DMS 273 treated with DMSO at 0.1 percent for 48 hours (cell line): ENCODE results near the gene MFSD2B.
"Not testable (repeated sequence)": the region's sequence is repeated elsewhere in the genome, so short reads cannot be mapped to it uniquely, and the experiment has no call there.

Source experiments
- DNase-seq: peaks from one replicate; lab custom pipeline; 2025; lab: John Stamatoyannopoulos, UW

Gene MFSD2B, protein sequence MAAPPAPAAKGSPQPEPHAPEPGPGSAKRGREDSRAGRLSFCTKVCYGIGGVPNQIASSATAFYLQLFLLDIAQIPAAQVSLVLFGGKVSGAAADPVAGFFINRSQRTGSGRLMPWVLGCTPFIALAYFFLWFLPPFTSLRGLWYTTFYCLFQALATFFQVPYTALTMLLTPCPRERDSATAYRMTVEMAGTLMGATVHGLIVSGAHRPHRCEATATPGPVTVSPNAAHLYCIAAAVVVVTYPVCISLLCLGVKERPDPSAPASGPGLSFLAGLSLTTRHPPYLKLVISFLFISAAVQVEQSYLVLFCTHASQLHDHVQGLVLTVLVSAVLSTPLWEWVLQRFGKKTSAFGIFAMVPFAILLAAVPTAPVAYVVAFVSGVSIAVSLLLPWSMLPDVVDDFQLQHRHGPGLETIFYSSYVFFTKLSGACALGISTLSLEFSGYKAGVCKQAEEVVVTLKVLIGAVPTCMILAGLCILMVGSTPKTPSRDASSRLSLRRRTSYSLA

DNA sequence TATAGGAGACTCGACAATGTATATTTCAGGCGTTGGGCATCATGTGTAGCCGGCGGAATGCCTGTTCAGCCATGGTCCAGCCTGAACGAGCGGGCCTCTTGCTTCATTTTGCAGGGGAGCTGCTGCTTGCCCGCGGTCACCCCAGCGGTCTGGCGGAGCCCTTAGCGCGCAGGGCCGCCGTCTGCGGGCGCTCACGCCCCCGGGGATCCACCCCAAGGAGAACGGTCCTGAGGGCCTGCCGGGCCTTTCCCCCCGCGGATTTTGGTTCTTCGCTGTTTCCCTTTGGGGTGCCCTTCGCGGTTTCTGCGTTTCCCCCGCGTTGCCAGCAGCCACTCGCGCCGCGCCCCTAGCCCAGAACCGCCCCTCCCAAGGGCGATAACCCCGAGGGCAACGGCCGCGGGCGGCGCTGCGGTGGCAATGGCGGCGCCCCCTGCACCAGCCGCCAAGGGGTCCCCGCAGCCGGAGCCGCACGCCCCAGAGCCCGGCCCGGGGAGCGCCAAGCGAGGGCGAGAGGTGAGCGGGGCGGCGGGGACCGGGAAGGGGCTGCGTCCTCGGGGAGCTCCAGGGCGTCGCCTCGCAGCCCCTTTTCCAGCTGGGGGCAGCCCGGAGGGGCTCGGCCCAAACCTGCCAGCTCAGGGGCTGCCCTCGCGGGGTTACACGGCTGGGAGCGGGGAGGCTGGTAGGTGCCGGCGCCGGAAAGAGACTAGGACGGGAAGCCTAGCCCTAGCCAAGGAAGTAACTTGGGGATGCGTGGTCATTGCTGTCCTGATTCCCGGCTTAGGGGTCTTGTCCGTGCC is at the start of gene MFSD2B:
TSS of gene MFSD2B (plus strand) at position 406 of the 797 bp plus-strand sequence. CDS start at position 418, 12 bp downstream.
- no peak for DNase-seq

DNA sequence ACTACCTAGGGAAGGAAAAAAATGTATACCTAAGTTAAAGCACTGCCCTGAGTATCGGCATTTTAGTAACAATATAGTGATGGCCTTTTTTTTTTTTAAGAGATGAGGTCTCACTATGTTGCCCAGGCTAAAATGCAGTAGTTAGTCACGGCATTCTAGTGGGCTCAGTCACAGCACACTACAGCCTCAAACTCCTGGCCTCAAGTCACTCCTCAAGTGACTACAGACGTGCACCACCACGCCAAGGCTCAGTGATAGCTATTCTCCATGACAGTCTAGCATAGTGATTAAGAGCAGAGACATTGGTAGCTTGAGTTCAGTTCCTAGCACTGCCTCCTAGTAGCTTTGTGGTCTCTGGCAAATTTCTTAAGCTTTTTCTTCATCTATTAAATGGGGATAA is 42.0 kb upstream of the MFSD2B start:
- no peak for DNase-seq

- DNase-seq = no peak
Observed at GRCh38 chr2:23976883-23977282, 33.0 kb upstream of the MFSD2B start.

DNA sequence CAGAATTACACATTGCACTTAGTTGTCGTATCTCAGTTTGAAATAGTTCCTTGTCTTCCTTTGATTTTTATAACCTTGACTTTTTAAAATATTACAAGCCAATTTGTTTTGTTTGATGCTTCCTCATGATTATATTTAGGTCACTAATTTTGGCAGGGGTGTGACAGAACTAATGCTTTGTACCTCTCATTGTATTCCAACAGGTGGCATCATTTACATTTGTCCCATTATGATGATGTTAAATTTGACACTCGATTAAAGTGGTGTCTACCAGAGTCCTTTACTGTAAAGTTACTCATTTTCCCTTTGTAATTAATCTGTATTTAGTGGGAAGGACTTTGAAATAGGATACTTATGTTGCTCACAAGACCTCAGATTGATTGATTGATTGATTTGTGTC is 21.5 kb upstream of the MFSD2B start:
- DNase-seq = no peak

GRCh38 chr2:23992931-23993330 is 17.0 kb upstream of the MFSD2B start:
- DNase-seq = no peak

- DNase-seq = no peak
Observed at GRCh38 chr2:23993736-23994269, 16.1 kb upstream of the MFSD2B start.

- DNase-seq = no peak
Observed at GRCh38 chr2:23994567-23994966, 15.3 kb upstream of the MFSD2B start.

DNA sequence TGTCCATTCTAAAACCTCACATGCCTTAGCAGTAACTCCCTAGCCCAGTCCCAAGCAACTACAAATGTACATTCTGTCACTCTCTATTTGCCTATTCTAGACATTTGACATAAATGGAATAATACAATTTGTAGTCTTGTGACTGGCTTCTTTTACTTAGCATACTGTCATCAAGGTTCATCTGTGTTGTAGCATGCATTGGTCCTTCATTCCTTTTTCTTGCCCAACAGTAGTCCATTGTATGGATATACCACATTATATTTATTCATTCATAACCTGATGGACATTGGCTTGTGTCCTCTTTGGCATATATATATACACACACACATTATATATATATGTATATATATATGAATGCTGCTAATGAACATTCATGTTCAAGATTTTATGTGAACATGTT is 2.2 kb upstream of the MFSD2B start:
- no peak for DNase-seq

GRCh38 chr2:24008672-24009366 is 1.1 kb upstream of the MFSD2B start:
- DNase-seq = no peak

DNA sequence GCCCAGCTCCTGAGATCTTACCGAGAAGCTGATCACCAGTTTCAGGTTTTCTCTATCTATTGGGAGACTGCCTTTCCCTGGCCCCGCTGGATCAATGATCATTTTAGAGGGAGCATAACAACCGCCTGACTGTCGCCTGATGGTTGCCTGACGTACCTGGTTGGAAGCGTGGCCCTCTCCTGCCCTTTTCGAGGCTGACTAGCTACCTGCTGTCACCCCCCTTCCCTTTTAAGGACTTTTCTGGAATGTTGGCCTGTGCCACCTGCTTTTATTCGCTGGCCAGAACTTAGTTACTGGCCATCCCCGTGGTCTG is 562 bp upstream of the MFSD2B start:
- no peak for DNase-seq

DNA sequence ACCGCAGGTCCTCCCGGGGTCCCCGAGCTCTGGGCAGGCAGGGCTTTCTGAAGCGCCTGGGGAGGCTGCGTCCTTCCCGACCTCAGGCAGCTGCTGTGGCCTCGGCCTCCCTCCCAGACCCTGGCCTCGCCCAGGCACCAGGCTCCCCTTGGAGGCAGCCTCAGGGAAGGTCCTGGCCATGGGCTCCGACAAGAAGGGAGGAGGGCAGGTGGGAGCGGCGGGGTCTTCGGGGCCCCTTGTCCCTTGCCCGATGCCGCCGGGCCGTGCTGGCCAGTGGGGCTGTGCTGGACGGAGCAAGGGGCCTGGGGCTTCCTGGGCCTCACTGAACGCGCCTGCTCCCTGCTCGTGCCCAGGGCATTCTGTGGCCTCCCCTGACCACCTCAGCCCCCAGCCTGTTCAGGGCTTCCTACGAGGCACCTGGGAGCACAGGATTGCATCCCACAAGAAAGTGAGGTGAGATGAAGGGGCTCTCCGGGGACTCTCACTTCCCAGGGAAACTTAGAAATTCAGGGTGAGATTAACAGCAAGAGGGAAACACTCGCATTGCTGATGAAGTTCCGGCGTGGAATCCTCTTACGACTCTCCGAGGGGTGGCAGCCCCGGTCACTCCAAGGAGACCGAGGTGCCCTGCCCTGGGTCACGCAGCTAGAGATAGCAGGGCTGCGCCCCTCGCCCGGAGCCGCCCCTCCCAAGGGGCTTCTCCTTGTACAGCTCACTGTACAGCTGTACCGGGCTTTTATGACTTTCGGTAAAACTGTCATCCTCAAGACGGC is 778 bp downstream of the MFSD2B start:
- DNase-seq = no peak

GRCh38 chr2:24011250-24012104 is 1.6 kb downstream of the MFSD2B start:
- DNase-seq = no peak

DNA sequence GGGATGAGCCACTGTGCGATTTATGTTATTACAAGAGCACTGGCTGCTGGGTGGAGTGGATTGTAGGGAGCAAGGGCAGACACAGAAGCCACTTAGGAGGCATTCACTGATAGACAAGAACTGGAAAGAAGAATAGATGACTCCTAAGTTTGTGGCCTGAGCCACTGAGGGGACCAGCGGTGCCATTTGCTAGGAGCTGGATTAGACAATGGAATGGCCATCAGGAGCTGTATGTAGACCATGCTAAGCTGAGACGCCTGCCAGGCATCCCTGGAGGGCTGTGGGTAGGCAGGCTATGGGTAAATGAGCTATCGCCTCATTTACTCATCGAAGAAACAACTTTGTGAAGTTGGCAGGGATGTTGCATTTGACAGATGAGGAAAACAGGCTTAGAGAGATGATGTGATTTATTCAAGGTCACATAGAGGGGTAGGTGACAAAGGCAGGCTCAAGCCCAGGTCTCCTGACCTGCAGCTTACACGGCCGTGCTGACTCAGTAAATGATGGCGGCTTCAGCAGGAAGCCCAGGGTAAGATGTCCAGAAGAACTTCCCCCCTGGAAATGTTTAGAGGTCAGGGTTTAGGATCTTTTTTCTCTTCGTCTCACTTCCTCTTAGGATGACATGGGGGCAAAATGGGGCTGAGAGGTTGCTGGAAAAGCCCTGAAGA is 2.8 kb downstream of the MFSD2B start:
- DNase-seq = no peak

DNA sequence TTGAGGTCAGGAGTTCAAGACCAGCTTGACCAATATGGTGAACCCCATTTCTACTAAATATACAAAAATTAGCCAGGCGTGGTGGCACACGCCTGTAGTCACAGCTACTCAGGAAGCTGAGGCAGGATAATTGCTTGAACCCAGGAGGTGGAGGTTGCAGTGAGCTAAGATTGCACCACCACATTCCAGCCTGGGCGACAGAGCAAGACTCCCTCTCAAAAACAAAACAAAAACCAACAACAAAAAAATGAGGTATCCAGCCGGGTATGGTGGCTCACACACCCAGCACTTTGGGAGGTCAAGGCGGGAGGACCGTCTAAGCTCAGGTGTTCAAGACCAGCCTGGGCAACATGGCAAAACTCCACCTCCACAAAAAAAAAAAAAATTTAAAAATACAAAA is 5.0 kb downstream of the MFSD2B start:
- not testable (repeated sequence) for DNase-seq

- no peak for DNase-seq
Observed at GRCh38 chr2:24015562-24016375, 5.9 kb downstream of the MFSD2B start.

GRCh38 chr2:24016376-24016761 is 6.5 kb downstream of the MFSD2B start:
- DNase-seq = no peak

DNA sequence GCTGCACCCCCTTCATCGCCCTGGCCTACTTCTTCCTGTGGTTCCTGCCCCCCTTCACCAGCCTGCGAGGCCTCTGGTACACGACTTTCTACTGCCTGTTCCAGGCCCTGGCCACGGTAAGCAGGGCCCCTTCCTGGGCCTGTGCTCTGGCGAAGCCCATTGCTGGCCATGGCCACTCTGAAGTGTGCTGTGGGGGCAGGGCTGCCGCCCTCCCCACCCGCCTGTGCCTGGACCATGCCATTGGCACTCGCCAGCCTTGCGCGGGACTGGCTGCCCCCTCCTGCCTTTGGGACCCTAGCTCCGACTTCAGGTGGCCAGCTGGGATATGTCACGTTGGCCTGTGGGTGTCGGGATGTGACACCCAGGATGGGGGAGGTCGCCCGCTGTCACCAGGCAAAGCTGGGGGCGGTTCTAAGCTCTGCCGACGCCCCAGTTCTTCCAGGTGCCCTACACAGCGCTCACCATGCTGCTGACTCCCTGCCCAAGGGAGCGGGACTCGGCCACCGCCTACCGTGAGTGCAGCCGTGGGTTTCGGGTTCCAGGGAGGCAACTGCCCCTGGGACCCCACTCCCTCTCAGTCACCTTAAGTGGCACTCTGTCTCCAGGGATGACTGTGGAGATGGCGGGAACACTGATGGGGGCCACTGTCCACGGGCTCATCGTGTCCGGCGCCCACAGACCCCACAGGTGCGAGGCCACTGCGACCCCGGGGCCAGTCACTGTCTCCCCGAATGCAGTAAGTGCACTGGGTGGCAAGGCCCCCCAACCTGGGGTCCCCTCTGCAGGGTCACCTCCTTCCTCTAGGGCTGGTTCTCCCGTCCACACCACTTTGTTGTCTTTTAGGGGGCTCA is 7.2 kb downstream of the MFSD2B start:
- no peak for DNase-seq

GRCh38 chr2:24017711-24018110 is 7.8 kb downstream of the MFSD2B start:
- no peak for DNase-seq
